22Rv1 (cell line): ENCODE measurements around the gene RAB7B.

Experiments used
- H3K27ac ChIP-seq: fragments of 450-650 bp; 2 replicates; pipeline ENCODE4 v1.5.1; 2017
- ZFX ChIP-seq: fragments of 450-650 bp; IDR thresholded peaks from 2 replicates; pipeline ENCODE4 v1.6.1; 2017; ENCODE audit warnings: antibody characterized with exemption, borderline replicate concordance
- TF ChIP-seq, protein P1 (sequence below): fragments of 450-650 bp; IDR thresholded peaks from 2 replicates; pipeline ENCODE4 v1.5.1; 2017; ENCODE audit warnings: mild to moderate bottlenecking

The RAB7B gene

DNA sequence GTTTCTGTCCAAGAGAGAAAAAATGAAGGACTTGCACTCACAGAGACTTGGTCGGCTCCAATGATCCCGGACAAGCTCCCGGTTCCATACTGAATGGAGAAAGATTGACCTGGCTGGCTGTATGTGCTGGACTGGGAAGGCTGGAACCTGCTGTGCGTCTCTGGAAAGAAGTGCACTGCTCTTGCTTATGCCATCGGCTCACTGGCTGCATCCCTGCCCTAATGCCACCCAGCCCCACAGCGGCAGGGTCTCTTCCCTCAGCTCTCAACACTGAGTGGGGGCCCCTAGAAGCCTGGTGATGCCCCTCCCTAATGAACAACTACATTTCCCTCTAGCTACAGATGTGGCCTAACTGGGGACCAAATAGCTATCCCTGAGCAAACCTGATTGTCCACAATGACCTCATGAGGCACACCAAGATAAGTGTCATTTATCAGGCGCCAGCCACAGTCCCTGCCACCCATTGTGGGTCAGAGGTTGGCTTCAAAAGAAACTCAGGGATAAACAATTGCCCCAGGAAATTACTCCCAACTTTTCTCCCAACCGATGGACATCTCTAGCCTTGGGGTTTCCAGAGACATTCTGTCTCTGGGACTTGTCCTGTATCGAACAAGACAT lies 17.9 kb upstream of the RAB7B start:
- TF ChIP-seq ZFX, result no peak
- TF ChIP-seq, protein P1, sequence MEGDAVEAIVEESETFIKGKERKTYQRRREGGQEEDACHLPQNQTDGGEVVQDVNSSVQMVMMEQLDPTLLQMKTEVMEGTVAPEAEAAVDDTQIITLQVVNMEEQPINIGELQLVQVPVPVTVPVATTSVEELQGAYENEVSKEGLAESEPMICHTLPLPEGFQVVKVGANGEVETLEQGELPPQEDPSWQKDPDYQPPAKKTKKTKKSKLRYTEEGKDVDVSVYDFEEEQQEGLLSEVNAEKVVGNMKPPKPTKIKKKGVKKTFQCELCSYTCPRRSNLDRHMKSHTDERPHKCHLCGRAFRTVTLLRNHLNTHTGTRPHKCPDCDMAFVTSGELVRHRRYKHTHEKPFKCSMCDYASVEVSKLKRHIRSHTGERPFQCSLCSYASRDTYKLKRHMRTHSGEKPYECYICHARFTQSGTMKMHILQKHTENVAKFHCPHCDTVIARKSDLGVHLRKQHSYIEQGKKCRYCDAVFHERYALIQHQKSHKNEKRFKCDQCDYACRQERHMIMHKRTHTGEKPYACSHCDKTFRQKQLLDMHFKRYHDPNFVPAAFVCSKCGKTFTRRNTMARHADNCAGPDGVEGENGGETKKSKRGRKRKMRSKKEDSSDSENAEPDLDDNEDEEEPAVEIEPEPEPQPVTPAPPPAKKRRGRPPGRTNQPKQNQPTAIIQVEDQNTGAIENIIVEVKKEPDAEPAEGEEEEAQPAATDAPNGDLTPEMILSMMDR, result no peak
- no peak overlapping the region for H3K27ac ChIP-seq

- H3K27ac ChIP-seq, result no peak overlapping the region
- TF ChIP-seq, protein P1, result no peak
- no peak for TF ChIP-seq ZFX
These were observed 17.3 kb upstream of the RAB7B start for GRCh38 chr1:206020393-206021007.

- no peak overlapping the region for H3K27ac ChIP-seq
- no peak for TF ChIP-seq ZFX
- TF ChIP-seq, protein P1, result no peak
These were observed 11.9 kb upstream of the RAB7B start for GRCh38 chr1:206015071-206015470.

DNA sequence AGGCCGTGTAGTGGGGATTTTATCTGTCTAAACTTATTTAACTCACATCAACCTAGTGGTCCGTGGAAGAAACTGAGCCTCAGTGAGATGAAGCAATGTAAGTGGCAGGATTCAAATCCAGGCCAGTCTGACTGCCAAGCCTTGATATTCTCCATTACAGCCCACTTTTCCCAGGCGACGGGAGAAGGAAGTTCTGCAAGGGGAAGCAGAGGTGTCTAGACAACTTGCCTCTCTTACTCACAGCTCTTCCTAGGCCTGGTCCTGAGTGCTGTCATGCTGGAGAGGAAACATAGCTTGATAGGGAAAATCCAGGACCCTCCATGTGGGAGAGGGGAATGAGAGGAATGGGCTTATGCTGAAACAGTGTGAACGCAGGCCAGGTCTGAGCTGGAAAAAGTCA lies 11.4 kb upstream of the RAB7B start:
- no peak for TF ChIP-seq ZFX
- TF ChIP-seq, protein P1, result no peak
- H3K27ac ChIP-seq, result no peak overlapping the region

GRCh38 chr1:206013026-206013795 lies 10.0 kb upstream of the RAB7B start:
- no peak for TF ChIP-seq ZFX
- TF ChIP-seq, protein P1, result no peak

GRCh38 chr1:206012086-206012859 lies 9.1 kb upstream of the RAB7B start:
- H3K27ac ChIP-seq, result no peak overlapping the region
- TF ChIP-seq ZFX, result no peak
- TF ChIP-seq, protein P1, result no peak

More at GRCh38 chr1:206013026-206013795, 10.0 kb upstream of the RAB7B start:
- H3K27ac ChIP-seq, result no peak overlapping the region
